GM12891 (cell line): Measurements from ENCODE around the gene CDH15.

Source experiments
- POLR2A ChIP-seq: IDR thresholded peaks from 2 replicates; pipeline ENCODE4 v1.6.1; 2011; ENCODE audit warnings: low read depth, low read length, control low read depth
- POLR2AphosphoS5 ChIP-seq: IDR thresholded peaks from 2 replicates; pipeline ENCODE4 v1.6.1; 2011; ENCODE audit warnings: low read depth, low read length, control low read depth
- POU2F2 ChIP-seq: IDR thresholded peaks from 2 replicates; pipeline ENCODE4 v1.6.1; 2011; ENCODE audit warnings: low read depth, mild to moderate bottlenecking, control low read depth, low read length, moderate library complexity
- TAF1 ChIP-seq: IDR thresholded peaks from 2 replicates; pipeline ENCODE4 v1.6.1; 2011; ENCODE audit warnings: low read depth, low read length, control low read depth

- TF ChIP-seq TAF1 (no peak), POLR2AphosphoS5 (no peak), POLR2A (no peak), POU2F2 (no peak)
These were observed 21.3 kb upstream of the CDH15 start for GRCh38 chr16:89150090-89150835.
